ENCODE data around the gene EML1. TPM values are rescaled to one million over a fixed set of nuclear protein-coding genes. Genes with fewer than 3 reads are reported as not detected.

Gene EML1
- total RNA-seq, 2 donors from 2014 or later, result 23.6 to 34.6 TPM

GRCh38 chr14:99915305-99916090 lies 122.3 kb downstream of the EML1 start:
- Histone ChIP-seq H3K27ac (no peak overlapping the region), H3K36me3 (replicated peaks in 1 of 2; ENCODE audit: insufficient read depth in 1 of 2, low read depth in 2 of 2) (peaks cover 0 to 6% of the 10 kb centered on the region in 2 donors), H3K4me3 (no peak overlapping the region), H3K9me3 (no peaks in the 10 kb centered on the region), H3K4me1 (no peaks in the 10 kb centered on the region), H3K27me3 (no peaks in the 10 kb centered on the region)
- 80 to 87% methylated on average over 10 of the region's 10 CpGs for WGBS, 2 donors
- intact Hi-C loops (cut with DNase I), result no loop called here
- no peak for ATAC-seq
- no peak for DNase-seq
- TF ChIP-seq CTCF (IDR thresholded peaks at IDR 0.05) (no peak), POLR2A (IDR thresholded peaks at IDR 0.05) (no peak)

- Histone ChIP-seq H3K4me1 (no peaks in the 10 kb centered on the region), H3K36me3 (replicated peaks in 1 of 2; ENCODE audit: insufficient read depth in 1 of 2, low read depth in 2 of 2) (peaks cover 0 to 6% of the 10 kb centered on the region in 2 donors), H3K4me3 (no peak overlapping the region), H3K9me3 (no peaks in the 10 kb centered on the region), H3K27me3 (no peaks in the 10 kb centered on the region), H3K27ac (no peak overlapping the region)
- TF ChIP-seq CTCF (IDR thresholded peaks at IDR 0.05), result no peak
- no peak for TF ChIP-seq POLR2A (IDR thresholded peaks at IDR 0.05)
- ATAC-seq (no peak), DNase-seq (no peak)
- WGBS, 2 donors, result 75 to 77% methylated on average over 2 of the region's 2 CpGs
- intact Hi-C loops (cut with DNase I), result no loop called here
Observed at GRCh38 chr14:99916091-99916383, 122.8 kb downstream of the EML1 start.

- Histone ChIP-seq H3K4me1 (no peaks in the 10 kb centered on the region), H3K4me3 (no peak overlapping the region), H3K36me3 (replicated peaks in 1 of 2; ENCODE audit: insufficient read depth in 1 of 2, low read depth in 2 of 2) (peaks cover 0 to 6% of the 10 kb centered on the region in 2 donors), H3K27ac (no peak overlapping the region), H3K27me3 (no peaks in the 10 kb centered on the region), H3K9me3 (no peaks in the 10 kb centered on the region)
- no peak for TF ChIP-seq CTCF (IDR thresholded peaks at IDR 0.05)
- no peak for TF ChIP-seq POLR2A (IDR thresholded peaks at IDR 0.05)
- ATAC-seq (no peak), DNase-seq (no peak)
- WGBS, 2 donors, result 82 to 96% methylated on average over 6 of the region's 6 CpGs
- intact Hi-C loops (cut with DNase I), result no loop called here
Observed at GRCh38 chr14:99918781-99919180, 125.6 kb downstream of the EML1 start.

- intact Hi-C loops (cut with DNase I), result no loop called here
- no peak overlapping the region for H3K27ac ChIP-seq
- no peaks in the 10 kb centered on the region for H3K36me3 ChIP-seq (replicated peaks in 1 of 2; ENCODE audit: insufficient read depth in 1 of 2, low read depth in 2 of 2)
- H3K9me3 ChIP-seq, result no peaks in the 10 kb centered on the region
- 94% methylated on average over 4 of the region's 4 CpGs for WGBS, 2 donors
- no peak overlapping the region for H3K4me3 ChIP-seq
- H3K4me1 ChIP-seq, result no peaks in the 10 kb centered on the region
- ATAC-seq (no peak), DNase-seq (no peak)
- no peaks in the 10 kb centered on the region for H3K27me3 ChIP-seq
- TF ChIP-seq POLR2A (IDR thresholded peaks at IDR 0.05), result no peak
- no peak for TF ChIP-seq CTCF (IDR thresholded peaks at IDR 0.05)
Observed at GRCh38 chr14:99921425-99921824, 128.2 kb downstream of the EML1 start.

GRCh38 chr14:99924379-99924778 lies 131.2 kb downstream of the EML1 start:
- H3K27ac ChIP-seq, result no peak overlapping the region
- 72 to 94% methylated on average over 1 of the region's 1 CpG for WGBS, 2 donors
- H3K36me3 ChIP-seq (replicated peaks in 1 of 2; ENCODE audit: insufficient read depth in 1 of 2, low read depth in 2 of 2), result no peaks in the 10 kb centered on the region
- no peaks in the 10 kb centered on the region for H3K4me1 ChIP-seq
- DNase-seq (no peak), ATAC-seq (no peak)
- H3K27me3 ChIP-seq, result no peaks in the 10 kb centered on the region
- intact Hi-C loops (cut with DNase I), result no loop called here
- TF ChIP-seq POLR2A (IDR thresholded peaks at IDR 0.05), result no peak
- no peak for TF ChIP-seq CTCF (IDR thresholded peaks at IDR 0.05)
- no peaks in the 10 kb centered on the region for H3K9me3 ChIP-seq
- no peak overlapping the region for H3K4me3 ChIP-seq

All from body of pancreas (tissue), 4 donors.